Astrocyte (in vitro differentiated cells and primary cell): ENCODE results near the gene PSME1. TPM values are rescaled to one million over a fixed set of nuclear protein-coding genes. Genes with fewer than 3 reads are reported as not detected.

Experiments
- DNase-seq: peaks from one replicate; pipeline ENCODE4 v3.0.0-alpha.2; 2010; ENCODE audit warnings: low read depth
- FAIRE-seq: peaks from 2 replicates; lab custom pipeline; 2011; peaks lifted over from hg19 to GRCh38; lab: Jason Lieb, UNC
- H2AFZ ChIP-seq: 2 replicates; pipeline ENCODE4 v1.6.0; 2012; ENCODE audit warnings: low read depth, low read length, inconsistent platforms
- H3K27ac ChIP-seq: 2 replicates; pipeline ENCODE4 v1.5.1; 2011; ENCODE audit warnings: low read depth, low read length, inconsistent platforms
- H3K27me3 ChIP-seq: 2 replicates; pipeline ENCODE4 v1.6.0; 2011; ENCODE audit warnings: low read length, inconsistent platforms; ENCODE audit not compliant: insufficient read depth
- H3K36me3 ChIP-seq: 2 replicates; pipeline ENCODE4 v1.5.1; 2011; ENCODE audit warnings: low read length, inconsistent platforms; ENCODE audit not compliant: insufficient read depth
- H3K4me1 ChIP-seq: 2 replicates; pipeline ENCODE4 v1.5.1; 2011; ENCODE audit warnings: low read length, inconsistent platforms; ENCODE audit not compliant: insufficient read depth
- H3K4me2 ChIP-seq: 2 replicates; pipeline ENCODE4 v1.6.0; 2012; ENCODE audit warnings: low read length, inconsistent platforms
- H3K4me3 ChIP-seq: 2 replicates; pipeline ENCODE4 v1.5.1; 2011; ENCODE audit warnings: low read depth, mild to moderate bottlenecking, low read length, inconsistent platforms; ENCODE audit not compliant: insufficient read depth
- H3K79me2 ChIP-seq: 2 replicates; pipeline ENCODE4 v1.6.0; 2012; ENCODE audit warnings: mild to moderate bottlenecking, low read length, inconsistent platforms; ENCODE audit not compliant: insufficient read depth
- H3K9ac ChIP-seq: 2 replicates; pipeline ENCODE4 v1.6.0; 2012; ENCODE audit warnings: mild to moderate bottlenecking, low read length, inconsistent platforms
- H3K9me3 ChIP-seq: 2 replicates; pipeline ENCODE4 v1.5.1; 2012; ENCODE audit warnings: low read depth, mild to moderate bottlenecking, low read length, inconsistent platforms; ENCODE audit not compliant: insufficient read depth
- H4K20me1 ChIP-seq: 2 replicates; pipeline ENCODE4 v1.6.0; 2012; ENCODE audit warnings: low read length, inconsistent platforms; ENCODE audit not compliant: insufficient read depth
- H3K27ac Mint-ChIP-seq: one replicate; pipeline ENCODE4 v1.8.0; 2021; ENCODE audit warnings: mild to moderate bottlenecking, mixed read lengths; ENCODE audit not compliant: unreplicated experiment
- H3K27me3 Mint-ChIP-seq: one replicate; pipeline ENCODE4 v1.8.0; 2021; ENCODE audit warnings: low read depth, mixed read lengths; ENCODE audit not compliant: unreplicated experiment
- H3K36me3 Mint-ChIP-seq: one replicate; pipeline ENCODE4 v1.8.0; 2021; ENCODE audit warnings: low read depth, mixed read lengths; ENCODE audit not compliant: unreplicated experiment
- H3K4me1 Mint-ChIP-seq: one replicate; pipeline ENCODE4 v1.8.0; 2021; ENCODE audit warnings: low read depth, mixed read lengths; ENCODE audit not compliant: unreplicated experiment
- H3K4me3 Mint-ChIP-seq: one replicate; pipeline ENCODE4 v1.8.0; 2021; ENCODE audit warnings: mild to moderate bottlenecking, moderate library complexity, mixed read lengths; ENCODE audit not compliant: unreplicated experiment
- H3K9me3 Mint-ChIP-seq: one replicate; pipeline ENCODE4 v1.8.0; 2021; ENCODE audit warnings: mild to moderate bottlenecking, mixed read lengths; ENCODE audit not compliant: unreplicated experiment
- EZH2 ChIP-seq: IDR thresholded peaks from 2 replicates; pipeline ENCODE4 v1.6.1; 2012; ENCODE audit warnings: mild to moderate bottlenecking, low read length, inconsistent platforms; ENCODE audit not compliant: insufficient read depth
- total RNA-seq: library from RNA; stranded (reverse); gene quantifications from 2 replicates; pipeline ENCODE4 v1.2.1, GENCODE V29; 2021
- TF ChIP-seq, protein P1 (sequence below): IDR thresholded peaks from 2 replicates; pipeline ENCODE4 v1.5.1; 2011; ENCODE audit warnings: low read depth, mild to moderate bottlenecking, inconsistent platforms, low read length, moderate library complexity; ENCODE audit not compliant: insufficient read depth

The PSME1 gene
- total RNA-seq, 1 donor from 2014 or later: 122 TPM

- Histone ChIP-seq H3K27ac (peak overlapping the region; percentile 23), H3K9me3 (no peaks in the 10 kb centered on the region), H3K4me2 (peak overlapping the region; percentile 94), H3K4me1 (peaks cover 12% of the 10 kb centered on the region), H4K20me1 (peaks cover 26% of the 10 kb centered on the region), H3K9ac (no peak overlapping the region), H3K4me3 (no peak overlapping the region), H3K79me2 (peaks cover 12% of the 10 kb centered on the region), H3K27me3 (no peaks in the 10 kb centered on the region), H3K36me3 (peaks cover 36% of the 10 kb centered on the region), H2AFZ (no peak overlapping the region)
- H3K27ac Mint-ChIP-seq: peak overlapping the region; percentile 99
- FAIRE-seq (no peak), DNase-seq (no peak)
- no peak for TF ChIP-seq EZH2
- TF ChIP-seq, protein P1, sequence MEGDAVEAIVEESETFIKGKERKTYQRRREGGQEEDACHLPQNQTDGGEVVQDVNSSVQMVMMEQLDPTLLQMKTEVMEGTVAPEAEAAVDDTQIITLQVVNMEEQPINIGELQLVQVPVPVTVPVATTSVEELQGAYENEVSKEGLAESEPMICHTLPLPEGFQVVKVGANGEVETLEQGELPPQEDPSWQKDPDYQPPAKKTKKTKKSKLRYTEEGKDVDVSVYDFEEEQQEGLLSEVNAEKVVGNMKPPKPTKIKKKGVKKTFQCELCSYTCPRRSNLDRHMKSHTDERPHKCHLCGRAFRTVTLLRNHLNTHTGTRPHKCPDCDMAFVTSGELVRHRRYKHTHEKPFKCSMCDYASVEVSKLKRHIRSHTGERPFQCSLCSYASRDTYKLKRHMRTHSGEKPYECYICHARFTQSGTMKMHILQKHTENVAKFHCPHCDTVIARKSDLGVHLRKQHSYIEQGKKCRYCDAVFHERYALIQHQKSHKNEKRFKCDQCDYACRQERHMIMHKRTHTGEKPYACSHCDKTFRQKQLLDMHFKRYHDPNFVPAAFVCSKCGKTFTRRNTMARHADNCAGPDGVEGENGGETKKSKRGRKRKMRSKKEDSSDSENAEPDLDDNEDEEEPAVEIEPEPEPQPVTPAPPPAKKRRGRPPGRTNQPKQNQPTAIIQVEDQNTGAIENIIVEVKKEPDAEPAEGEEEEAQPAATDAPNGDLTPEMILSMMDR: no peak
- H3K4me1 Mint-ChIP-seq: peaks cover 20% of the 10 kb centered on the region
- no peak overlapping the region for H3K4me3 Mint-ChIP-seq
- H3K27me3 Mint-ChIP-seq: no peaks in the 10 kb centered on the region
- peaks cover 43% of the 10 kb centered on the region for H3K36me3 Mint-ChIP-seq
- H3K9me3 Mint-ChIP-seq: no peaks in the 10 kb centered on the region
These were observed 24.5 kb downstream of the PSME1 start for GRCh38 chr14:24160499-24160849.

- TF ChIP-seq, protein P1: peak; percentile 96
- no peak for TF ChIP-seq EZH2
- H3K36me3 ChIP-seq: peaks cover 33% of the 10 kb centered on the region
- Mint-ChIP-seq H3K27ac (peak within 1 kb of the TSS; percentile 99), H3K36me3 (peaks cover 42% of the 10 kb centered on the region), H3K4me1 (peaks cover 20% of the 10 kb centered on the region), H3K9me3 (no peaks in the 10 kb centered on the region), H3K27me3 (no peaks in the 10 kb centered on the region), H3K4me3 (peak within 1 kb of the TSS; percentile 93)
- DNase-seq (peak; percentile 78), FAIRE-seq (no peak)
- H3K9ac ChIP-seq: peak within 1 kb of the TSS; percentile 90
- H3K4me1 ChIP-seq: peaks cover 12% of the 10 kb centered on the region
- peak within 1 kb of the TSS; percentile 94 for H3K4me2 ChIP-seq
- no peaks in the 10 kb centered on the region for H3K9me3 ChIP-seq
- H3K27ac ChIP-seq: peak within 1 kb of the TSS; percentile 86
- no peaks in the 10 kb centered on the region for H3K27me3 ChIP-seq
- peak within 1 kb of the TSS; percentile 74 for H3K4me3 ChIP-seq
- peaks cover 12% of the 10 kb centered on the region for H3K79me2 ChIP-seq
- H4K20me1 ChIP-seq: peaks cover 30% of the 10 kb centered on the region
- H2AFZ ChIP-seq: peak within 1 kb of the TSS; percentile 62
These were observed 25.1 kb downstream of the PSME1 start, which contains the start of gene IRF9 for GRCh38 chr14:24160850-24161804. Gene IRF9 (plus strand): TSS chr14:24161265. CDS start chr14:24162145, 880 bp downstream.

- DNase-seq (peak; percentile 26), FAIRE-seq (no peak)
- peaks cover 30% of the 10 kb centered on the region for H4K20me1 ChIP-seq
- no peaks in the 10 kb centered on the region for H3K27me3 Mint-ChIP-seq
- peak overlapping the region; percentile 90 for H3K9ac ChIP-seq
- H3K27ac Mint-ChIP-seq: peak overlapping the region; percentile 99
- peak overlapping the region; percentile 93 for H3K4me3 Mint-ChIP-seq
- H3K9me3 Mint-ChIP-seq: no peaks in the 10 kb centered on the region
- peak overlapping the region; percentile 74 for H3K4me3 ChIP-seq
- peaks cover 41% of the 10 kb centered on the region for H3K36me3 Mint-ChIP-seq
- H3K27me3 ChIP-seq: no peaks in the 10 kb centered on the region
- peaks cover 20% of the 10 kb centered on the region for H3K4me1 Mint-ChIP-seq
- H3K36me3 ChIP-seq: peaks cover 30% of the 10 kb centered on the region
- no peaks in the 10 kb centered on the region for H3K9me3 ChIP-seq
- H2AFZ ChIP-seq: no peak overlapping the region
- peaks cover 12% of the 10 kb centered on the region for H3K4me1 ChIP-seq
- H3K79me2 ChIP-seq: peaks cover 12% of the 10 kb centered on the region
- no peak for TF ChIP-seq EZH2
- TF ChIP-seq, protein P1: no peak
- peak overlapping the region; percentile 86 for H3K27ac ChIP-seq
- H3K4me2 ChIP-seq: peak overlapping the region; percentile 94
These were observed 26.1 kb downstream of the PSME1 start for GRCh38 chr14:24162093-24162492.
